SH-SY5Y (cell line): ENCODE data around the gene TRIM66.

ENCODE experiments used
- GATA2 ChIP-seq: IDR thresholded peaks from 2 replicates; pipeline ENCODE4 v1.6.1; 2011; ENCODE audit warnings: mild to moderate bottlenecking, low read depth, low read length
- GATA3 ChIP-seq: IDR thresholded peaks from 2 replicates; pipeline ENCODE4 v1.6.1; 2011; ENCODE audit warnings: low read depth, mild to moderate bottlenecking, low read length, moderate library complexity

DNA sequence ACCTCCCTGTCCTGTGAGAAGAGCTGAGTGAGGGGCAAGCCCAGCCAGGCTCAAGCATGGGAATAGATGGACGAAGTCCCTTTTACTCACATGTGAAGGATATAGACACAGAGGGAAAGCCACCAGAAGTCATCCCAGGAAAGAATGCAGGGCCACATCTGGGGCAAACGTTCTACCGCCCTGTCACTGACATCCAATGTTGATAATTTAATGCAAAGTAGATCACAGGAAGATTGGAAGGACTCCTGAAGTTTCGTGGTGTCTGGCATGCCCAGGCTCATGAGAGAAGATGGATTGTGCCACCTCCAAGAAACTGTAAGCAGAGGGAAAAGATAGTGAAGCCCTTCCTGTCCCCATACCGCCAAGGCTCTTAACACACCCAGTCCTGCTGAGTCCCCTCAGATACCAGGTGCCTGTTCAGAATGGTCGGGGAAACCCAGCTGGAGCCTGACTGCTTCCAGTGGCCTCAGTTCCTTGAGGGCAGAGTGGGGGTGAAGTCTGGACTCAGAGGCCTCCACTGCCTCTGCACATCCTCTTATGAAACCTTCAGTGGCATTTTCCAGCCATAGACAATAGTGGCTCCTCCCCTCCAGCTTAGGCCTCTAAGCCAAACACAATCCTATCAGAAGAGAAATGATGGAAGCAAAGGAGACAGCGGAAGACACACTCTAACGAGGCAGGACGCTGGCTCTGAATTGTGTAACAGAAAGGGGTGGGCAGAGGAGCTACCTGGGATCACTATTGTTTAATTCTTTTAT, 80.9 kb downstream of the TRIM66 start:
- TF ChIP-seq GATA2 (no peak), GATA3 (no peak)
